Activated T-cell treated with anti-CD3 and anti-CD28 coated beads for 48 hours (primary cell): Measurements from ENCODE around the gene UBC.
"Not testable (repeated sequence)": the region's sequence is repeated elsewhere in the genome, so short reads cannot be mapped to it uniquely, and the experiment has no call there.

Experiments used
- DNase-seq: peaks from one replicate; pipeline ENCODE4 v3.0.0-alpha.2; 2020; ENCODE audit warnings: low read depth

Gene UBC

GRCh38 chr12:124915239-124916236 is 1.1 kb upstream of the UBC start:
- no peak for DNase-seq

DNA sequence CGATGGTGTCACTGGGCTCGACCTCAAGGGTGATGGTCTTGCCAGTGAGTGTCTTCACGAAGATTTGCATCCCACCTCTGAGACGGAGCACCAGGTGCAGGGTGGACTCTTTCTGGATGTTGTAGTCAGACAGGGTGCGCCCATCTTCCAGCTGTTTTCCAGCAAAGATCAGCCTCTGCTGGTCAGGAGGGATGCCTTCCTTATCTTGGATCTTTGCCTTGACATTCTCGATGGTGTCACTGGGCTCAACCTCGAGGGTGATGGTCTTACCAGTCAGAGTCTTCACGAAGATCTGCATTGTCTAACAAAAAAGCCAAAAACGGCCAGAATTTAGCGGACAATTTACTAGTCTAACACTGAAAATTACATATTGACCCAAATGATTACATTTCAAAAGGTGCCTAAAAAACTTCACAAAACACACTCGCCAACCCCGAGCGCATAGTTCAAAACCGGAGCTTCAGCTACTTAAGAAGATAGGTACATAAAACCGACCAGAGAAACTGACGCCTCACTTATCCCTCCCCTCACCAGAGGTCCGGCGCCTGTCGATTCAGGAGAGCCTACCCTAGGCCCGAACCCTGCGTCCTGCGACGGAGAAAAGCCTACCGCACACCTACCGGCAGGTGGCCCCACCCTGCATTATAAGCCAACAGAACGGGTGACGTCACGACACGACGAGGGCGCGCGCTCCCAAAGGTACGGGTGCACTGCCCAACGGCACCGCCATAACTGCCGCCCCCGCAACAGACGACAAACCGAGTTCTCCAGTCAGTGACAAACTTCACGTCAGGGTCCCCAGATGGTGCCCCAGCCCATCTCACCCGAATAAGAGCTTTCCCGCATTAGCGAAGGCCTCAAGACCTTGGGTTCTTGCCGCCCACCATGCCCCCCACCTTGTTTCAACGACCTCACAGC is 717 bp downstream of the UBC start:
- peak; percentile 88 for DNase-seq

- DNase-seq = not testable (repeated sequence)
Measured at GRCh38 chr12:124912529-124913287, 1.7 kb downstream of the UBC start.

GRCh38 chr12:124911521-124911920 is 2.9 kb downstream of the UBC start:
- not testable (repeated sequence) for DNase-seq

DNA sequence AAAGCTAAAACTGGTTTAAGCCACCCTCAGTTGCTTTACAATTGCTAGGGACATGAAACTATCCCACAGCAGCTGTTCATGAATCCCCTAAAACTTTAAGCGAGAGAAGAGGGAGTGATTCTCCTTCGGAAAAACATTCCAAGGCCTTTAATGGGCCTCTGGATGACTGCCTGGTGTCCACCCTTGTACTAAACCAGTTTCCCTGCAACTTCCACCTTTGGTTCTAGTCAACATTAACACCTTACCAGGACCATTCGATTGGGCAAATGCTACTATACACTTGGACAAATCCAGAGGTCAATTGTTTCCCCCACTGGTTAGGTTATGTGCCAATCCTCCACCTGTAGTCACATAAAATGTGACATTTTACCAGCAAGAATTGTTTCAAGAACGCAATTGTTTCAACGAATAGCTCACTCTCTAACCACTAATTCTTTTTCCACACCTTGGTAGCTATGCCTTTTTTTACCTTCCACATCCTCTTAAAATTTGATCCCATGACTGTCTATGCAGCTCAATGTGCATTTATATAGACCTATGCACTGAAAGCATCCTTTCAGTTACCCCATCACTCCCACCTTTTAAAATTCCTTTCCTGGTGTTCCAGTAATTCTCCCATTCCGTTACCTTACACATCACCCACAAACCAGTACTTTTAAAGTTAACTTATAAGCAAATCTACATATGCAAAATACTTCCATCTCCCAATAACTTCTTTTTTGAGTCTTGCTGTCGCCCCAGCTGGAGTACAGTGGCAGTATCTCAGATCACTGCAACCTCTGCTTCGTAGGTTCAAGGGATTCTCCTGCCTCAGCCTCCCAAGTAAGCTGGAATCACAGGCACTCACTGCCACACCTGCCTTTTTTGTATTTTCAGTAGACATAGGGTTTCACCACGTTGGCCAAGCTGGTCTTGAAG is 3.6 kb downstream of the UBC start:
- no peak for DNase-seq

- DNase-seq = no peak
Measured at GRCh38 chr12:124909831-124910560, 4.5 kb downstream of the UBC start.

DNA sequence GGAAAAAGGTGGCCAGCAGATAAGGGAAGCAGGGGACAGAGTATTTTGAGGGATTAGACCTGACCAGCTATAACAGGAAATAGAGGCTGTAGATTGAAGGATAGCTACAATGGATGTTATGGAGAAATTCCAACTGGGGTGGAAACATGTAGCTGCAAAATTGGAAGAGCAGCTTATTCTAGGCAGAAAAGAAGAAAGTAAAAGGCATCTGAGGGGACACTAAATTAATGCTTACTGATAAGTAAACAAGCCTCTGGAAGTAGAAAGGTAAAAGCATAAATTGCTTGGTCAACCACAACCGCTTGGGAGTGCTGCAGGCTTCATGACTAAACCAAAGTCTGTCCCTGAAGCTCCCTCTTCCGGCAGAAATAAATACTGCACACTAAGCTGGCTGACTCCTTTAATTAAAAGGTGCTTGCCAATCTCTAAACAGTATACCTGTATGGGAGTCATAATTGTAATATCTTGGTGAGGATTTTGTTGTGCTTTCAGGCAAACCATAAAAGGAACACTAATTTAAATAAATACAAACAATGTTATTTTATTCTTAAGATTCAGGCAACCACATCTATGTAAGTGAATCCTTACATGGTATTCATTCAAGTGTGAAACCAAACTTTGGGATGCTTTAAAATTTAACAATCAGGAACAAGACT is 7.7 kb downstream of the UBC start:
- peak; percentile 73 for DNase-seq

DNA sequence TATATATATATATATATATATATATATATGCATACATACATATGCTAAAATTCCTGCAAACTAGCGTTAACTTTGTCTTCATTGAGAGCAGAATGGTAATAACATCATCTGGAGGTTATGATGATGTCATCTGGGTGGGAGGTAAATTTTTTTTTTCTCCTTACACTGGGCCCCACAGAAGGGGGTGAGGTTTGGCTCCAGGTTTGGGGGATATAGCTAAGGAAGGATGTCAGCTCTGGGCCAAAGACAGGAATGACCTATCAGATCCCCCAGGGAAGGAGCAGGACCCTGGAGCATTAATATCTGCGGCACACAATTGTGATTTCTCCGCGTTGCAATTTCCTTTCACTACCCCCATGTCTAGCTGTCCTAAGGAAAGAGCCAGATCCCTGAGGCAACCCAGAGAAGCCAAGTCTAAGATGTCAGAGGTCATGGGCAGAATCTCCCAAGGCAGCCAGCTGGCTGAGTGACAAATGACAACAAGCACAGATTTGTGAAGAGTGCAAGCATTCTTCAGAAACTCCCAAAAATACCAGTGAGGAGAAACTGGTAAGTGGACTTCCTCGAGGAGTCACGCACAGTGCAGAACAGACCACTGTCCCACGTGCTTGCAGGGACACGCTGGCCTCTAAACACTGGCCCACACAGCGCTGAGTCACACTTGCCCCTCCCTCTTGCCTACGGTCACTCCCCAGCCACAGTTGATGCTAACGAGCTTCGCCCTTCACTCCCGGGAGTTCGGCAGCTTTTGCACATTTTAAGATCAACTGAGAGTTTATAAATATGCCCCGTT is 9.9 kb downstream of the UBC start:
- no peak for DNase-seq

DNA sequence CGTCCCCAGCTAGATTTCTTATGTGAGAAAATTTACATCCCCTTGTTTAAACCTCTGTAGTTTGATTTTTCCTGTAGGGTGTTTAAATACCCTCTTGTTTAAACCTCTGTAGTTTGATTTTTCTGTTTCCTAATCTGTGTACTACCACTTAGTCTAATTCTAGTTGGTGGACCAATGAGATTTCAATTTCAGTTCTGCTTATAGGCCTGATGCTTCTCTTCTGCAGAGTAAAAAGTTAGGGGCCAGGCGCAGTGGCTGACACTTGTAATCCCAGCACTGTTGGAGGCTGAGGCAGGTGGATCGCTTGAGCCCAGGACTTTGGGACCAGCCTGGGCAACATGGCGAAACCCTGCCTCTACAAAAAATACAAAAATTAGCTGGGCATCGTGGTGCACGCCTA is 11.5 kb downstream of the UBC start:
- no peak for DNase-seq

GRCh38 chr12:124901003-124901402 is 13.4 kb downstream of the UBC start:
- no peak for DNase-seq

GRCh38 chr12:124900345-124900795 is 14.1 kb downstream of the UBC start:
- DNase-seq = not testable (repeated sequence)

GRCh38 chr12:124898923-124899294 is 15.5 kb downstream of the UBC start:
- DNase-seq = no peak

- DNase-seq = peak; percentile 62
Measured at GRCh38 chr12:124898200-124898922, 16.1 kb downstream of the UBC start.

- DNase-seq = no peak
Measured at GRCh38 chr12:124896461-124896860, 18.0 kb downstream of the UBC start.

DNA sequence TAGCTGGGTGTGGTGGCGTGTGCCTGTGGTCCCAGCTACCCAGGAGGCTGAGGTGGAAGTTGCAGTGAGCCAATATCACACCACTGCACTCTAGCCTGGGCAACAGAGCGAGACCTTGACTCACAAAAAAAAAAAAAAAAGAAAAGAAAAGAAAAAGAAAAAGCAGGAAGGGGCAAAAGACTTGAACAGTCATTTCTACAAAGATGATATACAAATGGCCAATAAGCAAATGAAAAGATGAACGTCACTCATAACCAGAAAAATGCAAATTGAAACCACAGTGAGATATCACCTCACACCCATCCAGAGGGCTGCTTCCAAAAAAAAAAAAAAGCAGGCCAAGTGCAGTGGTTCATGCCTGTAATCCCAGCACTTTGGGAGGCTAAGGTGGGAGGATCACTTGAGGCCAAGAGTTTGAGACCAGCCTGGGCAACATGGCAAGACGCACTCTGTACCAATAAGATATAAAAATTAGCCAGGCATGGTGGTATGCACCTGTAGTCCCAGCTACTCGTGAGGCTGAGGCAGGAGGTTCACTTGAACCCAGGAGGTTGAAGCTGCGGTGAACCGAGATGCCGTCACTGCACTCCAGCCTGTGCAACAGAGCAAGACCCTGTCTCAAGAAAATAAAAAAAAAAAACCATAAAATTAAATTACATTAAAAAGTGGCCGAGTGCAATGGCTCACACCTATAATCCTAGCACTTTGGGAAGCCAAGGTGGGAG is 20.5 kb downstream of the UBC start:
- DNase-seq = no peak

GRCh38 chr12:124888260-124888659 is 26.2 kb downstream of the UBC start:
- DNase-seq = no peak

GRCh38 chr12:124887766-124888165 is 26.7 kb downstream of the UBC start:
- DNase-seq = not testable (repeated sequence)
